Mammary epithelial cell (primary cell): ENCODE measurements around the gene GPR179.

Experiments
- CTCF ChIP-seq, 2 donors: IDR thresholded peaks in 1 of 2; conservative IDR thresholded peaks in 1 of 2; 2 replicates each; pipeline ENCODE4 v1.5.1; 2011 to 2012; ENCODE audit warnings: inconsistent platforms in 2 of 2, low read length in 2 of 2, mild to moderate bottlenecking in 2 of 2, control low read depth in 1 of 2, low read depth in 1 of 2; ENCODE audit not compliant: insufficient read depth in 1 of 2; ENCODE audit errors: extremely low read depth in 1 of 2
- EZH2 ChIP-seq: IDR thresholded peaks from 2 replicates; pipeline ENCODE4 v1.6.1; 2012; ENCODE audit warnings: low read length, inconsistent platforms, borderline replicate concordance

GRCh38 chr17:38364741-38365140, 21.0 kb upstream of the GPR179 start:
- TF ChIP-seq CTCF (conservative IDR thresholded peaks at IDR 0.05 in 1 of 2, IDR thresholded peaks at IDR 0.05 in 1 of 2; ENCODE audit: extremely low read depth in 1 of 2, insufficient read depth in 1 of 2, low read depth in 1 of 2, low read length in 2 of 2) (no peak), EZH2 (no peak)
